Esophagus (tissue), 2 donors: ENCODE measurements around the gene TACC2. TPM values are rescaled to one million over a fixed set of nuclear protein-coding genes. Genes with fewer than 3 reads are reported as not detected.

Source experiments
- H3K27ac ChIP-seq, 2 donors: one replicate each; pipeline ENCODE4 v1.5.1; 2013; ENCODE audit warnings: low read depth in 2 of 2, mild to moderate bottlenecking in 2 of 2, inconsistent platforms in 1 of 2, low read length in 1 of 2, moderate library complexity in 1 of 2
- H3K27me3 ChIP-seq, 2 donors: one replicate each; pipeline ENCODE4 v1.6.1; 2013; ENCODE audit warnings: low read length in 2 of 2, control low read depth in 1 of 2, mild to moderate bottlenecking in 1 of 2; ENCODE audit not compliant: insufficient read depth in 2 of 2, control insufficient read depth in 1 of 2
- H3K36me3 ChIP-seq, 2 donors: one replicate each; pipeline ENCODE4 v1.6.1; 2013; ENCODE audit warnings: low read length in 1 of 2; ENCODE audit not compliant: control insufficient read depth in 2 of 2, insufficient read depth in 2 of 2
- H3K4me1 ChIP-seq, 2 donors: one replicate each; pipeline ENCODE4 v1.6.1; 2013; ENCODE audit warnings: low read length in 1 of 2; ENCODE audit not compliant: control insufficient read depth in 2 of 2, insufficient read depth in 2 of 2
- H3K4me3 ChIP-seq, 2 donors: one replicate each; pipeline ENCODE4 v1.5.1; 2013; ENCODE audit warnings: low read length in 2 of 2, mild to moderate bottlenecking in 2 of 2, low read depth in 1 of 2, moderate library complexity in 1 of 2
- H3K9me3 ChIP-seq, 2 donors: one replicate each; pipeline ENCODE4 v1.6.1; 2013; ENCODE audit warnings: mild to moderate bottlenecking in 2 of 2, low read depth in 1 of 2, low read length in 1 of 2, moderate library complexity in 1 of 2; ENCODE audit not compliant: control insufficient read depth in 2 of 2, insufficient read depth in 1 of 2
- WGBS, 2 donors: extraction: QIAGEN DNeasy Blood & Tissue Kit; methylation state at CpG; one replicate each; pipeline ENCODE4 v1.1.7; 2013; 5-methylcytosine and 5-hydroxymethylcytosine counted together
- polyA plus RNA-seq, 2 donors: library from polyadenylated mRNA; stranded (reverse); fragments of 200-250 nt; gene quantifications; one replicate each; pipeline ENCODE4 v1.2.3, GENCODE V29; 2013
- donor health status: healthy with polysubstance abuse.
- donor health status: Bipolar disorder and iron deficiency.

TACC2 gene
- polyA plus RNA-seq, 2 donors: 47.8 to 51.8 TPM

- no peaks in the 10 kb centered on the region for H3K9me3 ChIP-seq
- no peak overlapping the region for H3K27ac ChIP-seq
- 85 to 87% methylated on average over 14 of the region's 14 CpGs for WGBS, 2 donors
- peaks cover 0 to 20% of the 10 kb centered on the region in 2 donors for H3K36me3 ChIP-seq
- H3K27me3 ChIP-seq: no peaks in the 10 kb centered on the region
- peaks cover 2% of the 10 kb centered on the region in 2 donors for H3K4me1 ChIP-seq
- H3K4me3 ChIP-seq: no peak overlapping the region
Observed at GRCh38 chr10:122208571-122209430, 219.8 kb downstream of the TACC2 start.

GRCh38 chr10:122210481-122211265 lies 221.7 kb downstream of the TACC2 start:
- Histone ChIP-seq H3K4me1 (peaks cover 2% of the 10 kb centered on the region in 2 donors), H3K4me3 (no peak overlapping the region), H3K9me3 (no peaks in the 10 kb centered on the region), H3K27ac (no peak overlapping the region), H3K27me3 (no peaks in the 10 kb centered on the region), H3K36me3 (peaks cover 0 to 23% of the 10 kb centered on the region in 2 donors)
- 93 to 95% methylated on average over 30 of the region's 30 CpGs for WGBS, 2 donors

- Histone ChIP-seq H3K9me3 (no peaks in the 10 kb centered on the region), H3K36me3 (peaks cover 0 to 32% of the 10 kb centered on the region in 2 donors), H3K4me3 (no peak overlapping the region), H3K4me1 (peaks cover 0 to 2% of the 10 kb centered on the region in 2 donors), H3K27me3 (no peaks in the 10 kb centered on the region), H3K27ac (no peak overlapping the region)
- WGBS, 2 donors: 81 to 83% methylated on average over 3 of the region's 3 CpGs
Observed at GRCh38 chr10:122213364-122213763, 224.4 kb downstream of the TACC2 start.

- no peak overlapping the region for H3K4me3 ChIP-seq
- H3K27me3 ChIP-seq: no peaks in the 10 kb centered on the region
- peaks cover 0 to 35% of the 10 kb centered on the region in 2 donors for H3K36me3 ChIP-seq
- H3K4me1 ChIP-seq: peaks cover 0 to 2% of the 10 kb centered on the region in 2 donors
- H3K9me3 ChIP-seq: no peaks in the 10 kb centered on the region
- no peak overlapping the region for H3K27ac ChIP-seq
- WGBS, 2 donors: 87 to 90% methylated on average over 7 of the region's 7 CpGs
Observed at GRCh38 chr10:122213766-122214165, 224.8 kb downstream of the TACC2 start.

GRCh38 chr10:122216047-122216446 lies 227.1 kb downstream of the TACC2 start:
- Histone ChIP-seq H3K27ac (no peak overlapping the region), H3K4me1 (no peaks in the 10 kb centered on the region), H3K9me3 (no peaks in the 10 kb centered on the region), H3K36me3 (peaks cover 3 to 28% of the 10 kb centered on the region in 2 donors), H3K4me3 (no peak overlapping the region), H3K27me3 (no peaks in the 10 kb centered on the region)
- WGBS, 2 donors: 91 to 94% methylated on average over 2 of the region's 2 CpGs

GRCh38 chr10:122219340-122219739 lies 230.4 kb downstream of the TACC2 start:
- Histone ChIP-seq H3K27ac (no peak overlapping the region), H3K4me1 (no peaks in the 10 kb centered on the region), H3K9me3 (no peaks in the 10 kb centered on the region), H3K27me3 (no peaks in the 10 kb centered on the region), H3K4me3 (no peak overlapping the region), H3K36me3 (peaks cover 7 to 32% of the 10 kb centered on the region in 2 donors)
- 90 to 91% methylated on average over 6 of the region's 6 CpGs for WGBS, 2 donors

- H3K27me3 ChIP-seq: no peaks in the 10 kb centered on the region
- H3K36me3 ChIP-seq: peaks cover 10 to 40% of the 10 kb centered on the region in 2 donors
- no peak overlapping the region for H3K4me3 ChIP-seq
- H3K4me1 ChIP-seq: no peaks in the 10 kb centered on the region
- no peak overlapping the region for H3K27ac ChIP-seq
- no peaks in the 10 kb centered on the region for H3K9me3 ChIP-seq
- WGBS, 2 donors: 66 to 74% methylated on average over 2 of the region's 2 CpGs
Observed at GRCh38 chr10:122220736-122221135, 231.8 kb downstream of the TACC2 start.

- Histone ChIP-seq H3K27me3 (no peaks in the 10 kb centered on the region), H3K9me3 (no peaks in the 10 kb centered on the region), H3K27ac (no peak overlapping the region), H3K4me3 (no peak overlapping the region), H3K4me1 (no peaks in the 10 kb centered on the region), H3K36me3 (peaks cover 13 to 43% of the 10 kb centered on the region in 2 donors)
- 87 to 88% methylated on average over 5 of the region's 5 CpGs for WGBS, 2 donors
Observed at GRCh38 chr10:122221958-122222357, 233.0 kb downstream of the TACC2 start.

- Histone ChIP-seq H3K27me3 (no peaks in the 10 kb centered on the region), H3K4me3 (no peak overlapping the region), H3K36me3 (peaks cover 19 to 41% of the 10 kb centered on the region in 2 donors), H3K4me1 (no peaks in the 10 kb centered on the region), H3K27ac (no peak overlapping the region), H3K9me3 (no peaks in the 10 kb centered on the region)
- WGBS, 2 donors: 92% methylated on average over 7 of the region's 7 CpGs
Observed at GRCh38 chr10:122222638-122223037, 233.7 kb downstream of the TACC2 start.
